HEK293 (cell line): Measurements from ENCODE around the gene STK32C.

Experiments used
- CTCF ChIA-PET: fragments of 350-600 bp; formaldehyde crosslinking; extraction: SDS; loops from one replicate; lab custom pipeline; 2021; ENCODE audit warnings: antibody characterized with exemption; lab: Yijun Ruan, JAX
- POLR2A ChIA-PET: fragments of 300-600 bp; formaldehyde crosslinking; extraction: SDS; loops from one replicate; lab custom pipeline; 2020; ENCODE audit warnings: antibody characterized with exemption, inconsistent platforms; lab: Yijun Ruan, JAX
- H3K27ac ChIP-seq: fragments of 200-500 bp; sonication (Bioruptor generic); 2 replicates; pipeline ENCODE4 v1.5.1; 2014; ENCODE audit warnings: low read depth, low read length, control low read depth, inconsistent platforms; ENCODE audit errors: extremely low read depth
- H3K36me3 ChIP-seq, 2 experiments: fragments of 200-500 bp in 1 of 2; sonication (Bioruptor generic) in 1 of 2; 1 replicate in 1 of 2; 2 replicates in 1 of 2; pipeline ENCODE4 v1.5.1; 2014 to 2017; ENCODE audit warnings: inconsistent platforms in 2 of 2, low read length in 2 of 2; ENCODE audit not compliant: control insufficient read depth in 2 of 2, insufficient read depth in 1 of 2
- H3K4me1 ChIP-seq: fragments of 200-500 bp; sonication (Bioruptor generic); 2 replicates; pipeline ENCODE4 v1.5.1; 2014; ENCODE audit warnings: mild to moderate bottlenecking, low read length, inconsistent platforms; ENCODE audit not compliant: control insufficient read depth, insufficient read depth
- H3K4me3 ChIP-seq: 2 replicates; pipeline ENCODE4 v1.5.1; 2011; ENCODE audit warnings: low read depth, mild to moderate bottlenecking, control low read depth, low read length, moderate library complexity
- H3K9me3 ChIP-seq: fragments of 200-500 bp; sonication (Bioruptor generic); 2 replicates; pipeline ENCODE4 v1.5.1; 2014; ENCODE audit warnings: low read depth, low read length, inconsistent platforms; ENCODE audit not compliant: control insufficient read depth, insufficient read depth
- CTCF ChIP-seq: fragments of 450-650 bp; formaldehyde crosslinking; IDR thresholded peaks from 2 replicates; pipeline ENCODE4 v1.5.1; 2016; ENCODE audit warnings: missing biosample characterization, missing genetic modification characterization
- GFI1B ChIP-seq: fragments of 450-650 bp; formaldehyde crosslinking; IDR thresholded peaks from 2 replicates; pipeline ENCODE4 v1.5.1; 2016; ENCODE audit warnings: missing biosample characterization, missing genetic modification characterization
- HIC1 ChIP-seq: fragments of 450-650 bp; formaldehyde crosslinking; IDR thresholded peaks from 2 replicates; pipeline ENCODE4 v1.5.1; 2016; ENCODE audit warnings: missing biosample characterization, missing genetic modification characterization
- HOXA7 ChIP-seq: sonication (generic); formaldehyde crosslinking; IDR thresholded peaks from 2 replicates; pipeline ENCODE4 v1.8.1; 2022; ENCODE audit warnings: missing genetic modification reagents, borderline replicate concordance
- RBAK ChIP-seq: fragments of 450-650 bp; formaldehyde crosslinking; IDR thresholded peaks from 2 replicates; pipeline ENCODE4 v1.5.1; 2016; ENCODE audit warnings: missing biosample characterization, missing genetic modification characterization
- SETDB1 ChIP-seq: IDR thresholded peaks from one replicate; pipeline ENCODE4 v1.6.1; 2017; ENCODE audit warnings: mild to moderate bottlenecking, low read length, moderate library complexity, mixed read lengths; ENCODE audit not compliant: insufficient read length
- SP7 ChIP-seq: fragments of 450-650 bp; formaldehyde crosslinking; IDR thresholded peaks from 2 replicates; pipeline ENCODE4 v1.5.1; 2016; ENCODE audit warnings: missing biosample characterization, missing genetic modification characterization
- TCF7L2 ChIP-seq: IDR thresholded peaks from 2 replicates; pipeline ENCODE4 v1.6.1; 2011; ENCODE audit warnings: low read depth, mild to moderate bottlenecking, inconsistent platforms, low read length, moderate library complexity, borderline replicate concordance
- ZBTB44 ChIP-seq: fragments of 450-650 bp; IDR thresholded peaks from 2 replicates; pipeline ENCODE4 v1.5.1; 2018; ENCODE audit warnings: missing biosample characterization, mild to moderate bottlenecking, missing genetic modification characterization
- ZFP37 ChIP-seq: fragments of 450-650 bp; formaldehyde crosslinking; IDR thresholded peaks from 2 replicates; pipeline ENCODE4 v1.5.1; 2016; ENCODE audit warnings: missing biosample characterization, missing genetic modification characterization
- ZNF302 ChIP-seq: fragments of 450-650 bp; formaldehyde crosslinking; IDR thresholded peaks from 2 replicates; pipeline ENCODE4 v1.5.1; 2016; ENCODE audit warnings: missing biosample characterization, missing genetic modification characterization, low read depth
- ZNF350 ChIP-seq: fragments of 450-650 bp; formaldehyde crosslinking; IDR thresholded peaks from 2 replicates; pipeline ENCODE4 v1.5.0; 2017; ENCODE audit warnings: missing biosample characterization, mild to moderate bottlenecking, missing genetic modification characterization
- ZNF366 ChIP-seq: fragments of 450-650 bp; formaldehyde crosslinking; conservative IDR thresholded peaks from 2 replicates; pipeline ENCODE4 v1.5.1; 2016; ENCODE audit warnings: missing biosample characterization, missing genetic modification characterization
- ZNF394 ChIP-seq: fragments of 450-650 bp; formaldehyde crosslinking; IDR thresholded peaks from 2 replicates; pipeline ENCODE4 v1.5.1; 2016; ENCODE audit warnings: missing biosample characterization, missing genetic modification characterization, mild to moderate bottlenecking, moderate library complexity, borderline replicate concordance
- ZNF473 ChIP-seq: fragments of 450-650 bp; formaldehyde crosslinking; IDR thresholded peaks from 2 replicates; pipeline ENCODE4 v1.5.1; 2017; ENCODE audit warnings: missing biosample characterization, missing genetic modification characterization
- ZNF529 ChIP-seq: fragments of 450-650 bp; formaldehyde crosslinking; IDR thresholded peaks from 2 replicates; pipeline ENCODE4 v1.5.1; 2017; ENCODE audit warnings: missing genetic modification characterization, missing biosample characterization; ENCODE audit not compliant: insufficient replicate concordance
- ZNF530 ChIP-seq: fragments of 450-650 bp; formaldehyde crosslinking; IDR thresholded peaks from 2 replicates; pipeline ENCODE4 v1.5.1; 2016; ENCODE audit warnings: low read depth, missing biosample characterization, missing genetic modification characterization
- ZNF555 ChIP-seq: fragments of 450-650 bp; formaldehyde crosslinking; conservative IDR thresholded peaks from 2 replicates; pipeline ENCODE4 v1.5.1; 2017; ENCODE audit warnings: missing biosample characterization, mild to moderate bottlenecking, missing genetic modification characterization, inconsistent platforms
- ZNF626 ChIP-seq: fragments of 450-650 bp; sonication (Bioruptor Pico); formaldehyde crosslinking; IDR thresholded peaks from 2 replicates; pipeline ENCODE4 v1.5.1; 2018; ENCODE audit warnings: missing biosample characterization, missing genetic modification characterization, inconsistent platforms
- ZNF654 ChIP-seq: fragments of 450-650 bp; formaldehyde crosslinking; IDR thresholded peaks from 2 replicates; pipeline ENCODE4 v1.5.1; 2016; ENCODE audit warnings: low read depth, missing biosample characterization, missing genetic modification characterization
- ZNF670 ChIP-seq: fragments of 450-650 bp; formaldehyde crosslinking; IDR thresholded peaks from 2 replicates; pipeline ENCODE4 v1.5.1; 2016; ENCODE audit warnings: missing biosample characterization, missing genetic modification characterization, low read depth
- ZNF777 ChIP-seq: fragments of 450-650 bp; formaldehyde crosslinking; IDR thresholded peaks from 2 replicates; pipeline ENCODE4 v1.5.1; 2017; ENCODE audit warnings: missing biosample characterization, missing genetic modification characterization, borderline replicate concordance
- ZNF837 ChIP-seq: fragments of 450-650 bp; formaldehyde crosslinking; IDR thresholded peaks from 2 replicates; pipeline ENCODE4 v1.5.1; 2016; ENCODE audit warnings: missing biosample characterization, missing genetic modification characterization
- ZNF843 ChIP-seq: fragments of 450-650 bp; formaldehyde crosslinking; IDR thresholded peaks from 2 replicates; pipeline ENCODE4 v1.5.1; 2016; ENCODE audit warnings: missing biosample characterization, missing genetic modification characterization
- TF ChIP-seq, protein P1 (sequence below): fragments of 450-650 bp; IDR thresholded peaks from 2 replicates; pipeline ENCODE4 v1.5.1; 2018; ENCODE audit warnings: missing biosample characterization, missing genetic modification characterization

Gene STK32C

DNA sequence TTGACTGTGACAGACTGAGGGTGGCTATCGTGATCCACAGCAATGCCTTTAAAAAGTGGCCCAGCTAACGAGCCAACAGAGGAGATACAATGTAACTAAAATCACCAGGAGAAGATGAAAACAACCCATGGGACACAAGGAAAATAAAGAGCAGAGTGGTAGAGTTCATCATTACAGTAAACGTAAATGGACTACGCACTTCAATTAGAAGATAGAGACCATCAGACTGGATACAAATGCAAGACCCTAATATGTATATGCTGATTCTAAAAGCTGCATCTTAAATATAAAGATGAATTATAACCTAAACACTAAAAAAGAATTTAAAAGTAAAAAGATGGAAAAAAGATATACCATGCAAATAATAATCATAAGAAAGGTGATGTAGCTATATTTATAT lies 6.6 kb upstream of the STK32C start:
- H3K9me3 ChIP-seq = no peaks in the 10 kb centered on the region
- CTCF ChIA-PET = interaction anchor here (0.9 to 1.2 kb wide), 2 partner anchors 47 to 125 kb away, joined by 3 to 4 read pairs; no protein-coding TSS in a partner anchor
- POLR2A ChIA-PET = no interaction called here

DNA sequence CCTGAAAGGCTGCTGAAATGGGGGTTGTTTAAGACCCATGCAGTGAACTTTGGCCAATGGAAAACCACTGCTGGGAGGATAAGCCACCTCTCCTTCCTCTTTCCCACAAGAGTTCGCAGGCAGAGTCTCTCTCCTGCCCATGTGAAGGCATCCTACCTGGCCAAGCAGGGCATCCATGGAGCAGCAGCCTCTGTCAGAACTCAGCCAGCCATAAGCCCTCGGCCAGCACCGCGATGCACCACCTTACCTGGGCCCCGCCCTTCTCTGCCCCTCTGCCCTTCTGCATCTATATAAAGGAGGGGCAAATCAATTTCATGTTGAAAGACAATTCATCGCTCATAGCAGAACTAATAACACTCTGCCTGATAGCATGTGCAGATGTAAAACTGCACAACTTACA lies 6.1 kb upstream of the STK32C start:
- ChIA-PET POLR2A (no interaction called here), CTCF (interaction anchor here (0.9 kb wide), 1 partner anchor 124 kb away, joined by 3 read pairs; no protein-coding TSS in a partner anchor)
- no peak for TF ChIP-seq ZNF555 (tag by site-specific recombination)
- TF ChIP-seq ZNF626 (tag by site-specific recombination) = no peak
- TF ChIP-seq ZNF843 (tag by site-specific recombination) = no peak
- no peak for TF ChIP-seq SP7
- no peak for TF ChIP-seq RBAK (tag by site-specific recombination)
- no peak for TF ChIP-seq GFI1B (tag by site-specific recombination)
- TF ChIP-seq ZNF837 = no peak
- no peak for TF ChIP-seq ZNF473
- TF ChIP-seq ZNF654 (tag by site-specific recombination) = no peak

More for the DNA sequence above, 6.6 kb upstream of the STK32C start:
- Histone ChIP-seq H3K36me3 (no peaks in the 10 kb centered on the region), H3K4me3 (no peak overlapping the region), H3K4me1 (no peaks in the 10 kb centered on the region), H3K27ac (no peak overlapping the region)
- TF ChIP-seq HOXA7 (CRISPR knock-in tag) = no peak
- no peak for TF ChIP-seq ZNF530 (tag by site-specific recombination)
- TF ChIP-seq SETDB1 = peak; percentile 73

DNA sequence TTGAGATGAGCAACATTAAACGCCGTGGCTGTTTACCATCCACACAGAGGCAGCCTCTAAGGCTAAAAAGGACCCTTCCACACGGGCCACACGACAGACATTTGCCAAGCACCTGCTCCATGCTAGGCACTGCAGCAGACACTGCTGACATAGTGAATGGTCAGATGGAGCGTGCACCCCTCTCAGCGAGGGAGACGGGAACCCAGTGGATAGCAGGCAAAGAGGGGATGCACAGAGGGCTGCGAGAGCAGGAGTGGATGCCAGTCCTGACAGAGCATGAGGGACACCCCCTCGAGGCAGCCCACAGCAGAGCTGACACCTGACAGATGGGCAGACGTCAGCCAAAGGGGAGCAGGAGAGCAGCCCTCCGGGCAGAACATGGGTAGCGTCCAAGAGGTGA lies 5.6 kb upstream of the STK32C start:
- ChIA-PET POLR2A (no interaction called here), CTCF (no interaction called here)
- no peaks in the 10 kb centered on the region for H3K36me3 ChIP-seq
- no peaks in the 10 kb centered on the region for H3K9me3 ChIP-seq
- no peaks in the 10 kb centered on the region; the same call in 1 of the 2 replicates for H3K4me1 ChIP-seq
- no peak overlapping the region for H3K27ac ChIP-seq
- no peak overlapping the region for H3K4me3 ChIP-seq
- no peak for TF ChIP-seq TCF7L2
- TF ChIP-seq HIC1 (tag by site-specific recombination) = no peak
- TF ChIP-seq ZNF394 (tag by site-specific recombination) = no peak
- no peak for TF ChIP-seq ZNF777 (tag by site-specific recombination)
- no peak for TF ChIP-seq ZNF670 (tag by site-specific recombination)
- TF ChIP-seq, protein P1, sequence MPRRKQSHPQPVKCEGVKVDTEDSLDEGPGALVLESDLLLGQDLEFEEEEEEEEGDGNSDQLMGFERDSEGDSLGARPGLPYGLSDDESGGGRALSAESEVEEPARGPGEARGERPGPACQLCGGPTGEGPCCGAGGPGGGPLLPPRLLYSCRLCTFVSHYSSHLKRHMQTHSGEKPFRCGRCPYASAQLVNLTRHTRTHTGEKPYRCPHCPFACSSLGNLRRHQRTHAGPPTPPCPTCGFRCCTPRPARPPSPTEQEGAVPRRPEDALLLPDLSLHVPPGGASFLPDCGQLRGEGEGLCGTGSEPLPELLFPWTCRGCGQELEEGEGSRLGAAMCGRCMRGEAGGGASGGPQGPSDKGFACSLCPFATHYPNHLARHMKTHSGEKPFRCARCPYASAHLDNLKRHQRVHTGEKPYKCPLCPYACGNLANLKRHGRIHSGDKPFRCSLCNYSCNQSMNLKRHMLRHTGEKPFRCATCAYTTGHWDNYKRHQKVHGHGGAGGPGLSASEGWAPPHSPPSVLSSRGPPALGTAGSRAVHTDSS = no peak
- TF ChIP-seq ZFP37 (tag by site-specific recombination) = no peak
- no peak for TF ChIP-seq ZNF366 (tag by site-specific recombination)
- no peak for TF ChIP-seq ZNF473
- TF ChIP-seq ZNF350 (tag by site-specific recombination) = no peak
- no peak for TF ChIP-seq CTCF (tag by site-specific recombination)
- no peak for TF ChIP-seq ZNF529
- no peak for TF ChIP-seq ZNF302
- no peak for TF ChIP-seq ZBTB44 (tag by site-specific recombination)

More for the DNA sequence above, 6.1 kb upstream of the STK32C start:
- Histone ChIP-seq H3K4me1 (no peaks in the 10 kb centered on the region), H3K9me3 (no peaks in the 10 kb centered on the region), H3K4me3 (no peak overlapping the region), H3K36me3 (no peaks in the 10 kb centered on the region), H3K27ac (no peak overlapping the region)
